SK-N-SH (cell line): ENCODE data around the gene KBTBD13. TPM values are rescaled to one million over a fixed set of nuclear protein-coding genes. Genes with fewer than 3 reads are reported as not detected.

Experiments used
- CTCF ChIA-PET: fragments of 300-600, 350-600 bp; formaldehyde crosslinking; extraction: SDS; loops from one replicate; lab custom pipeline; 2021; lab: Yijun Ruan, JAX
- POLR2A ChIA-PET: fragments of 350-600 bp; sonication (Branson Sonifier 250); formaldehyde crosslinking; extraction: SDS; loops from one replicate; lab custom pipeline; 2020; ENCODE audit warnings: antibody characterized with exemption, inconsistent platforms; lab: Yijun Ruan, JAX
- DNase-seq: peaks from one replicate; pipeline ENCODE4 v3.0.0; 2012
- H2AFZ ChIP-seq: fragments of 200-600 bp; sonication (generic); 2 replicates; pipeline ENCODE4 v1.8.1; 2016; ENCODE audit warnings: antibody characterized with exemption, mild to moderate bottlenecking, low read depth
- H3F3A ChIP-seq: fragments of 200-600 bp; sonication (generic); replicated peaks from 2 replicates; pipeline ENCODE3; 2016; ENCODE audit warnings: antibody characterized with exemption, mild to moderate bottlenecking; ENCODE audit not compliant: insufficient read depth
- H3K27ac ChIP-seq, 2 experiments: fragments of 200-500 bp in 1 of 2; fragments of 200-600 bp in 1 of 2; sonication (Bioruptor generic) in 1 of 2; sonication (generic), shearing (Covaris generic) in 1 of 2; 2 replicates each; pipeline versions ENCODE4 v1.5.1 to v1.6.1; 2014 to 2016; ENCODE audit warnings: low read depth in 2 of 2, inconsistent platforms in 1 of 2, low read length in 1 of 2, mild to moderate bottlenecking in 1 of 2, mixed read lengths in 1 of 2
- H3K27me3 ChIP-seq: fragments of 200-600 bp; sonication (generic), shearing (Covaris generic); 2 replicates; pipeline ENCODE4 v1.6.1; 2016; ENCODE audit warnings: mixed run types; ENCODE audit not compliant: insufficient read depth
- H3K36me3 ChIP-seq, 2 experiments: fragments of 200-500 bp in 1 of 2; fragments of 200-600 bp in 1 of 2; sonication (Bioruptor generic) in 1 of 2; sonication (generic) in 1 of 2; replicated peaks in 1 of 2; 2 replicates each; pipeline versions ENCODE3 to v1.5.1; 2014 to 2016; ENCODE audit warnings: low read length in 1 of 2, mild to moderate bottlenecking in 1 of 2; ENCODE audit not compliant: insufficient read depth in 2 of 2, control insufficient read depth in 1 of 2
- H3K4me1 ChIP-seq, 2 experiments: fragments of 200-500 bp in 1 of 2; fragments of 200-600 bp in 1 of 2; sonication (Bioruptor generic) in 1 of 2; sonication (generic), shearing (Covaris generic) in 1 of 2; 2 replicates each; pipeline versions ENCODE4 v1.5.1 to v1.6.1; 2014 to 2016; ENCODE audit warnings: low read depth in 1 of 2, low read length in 1 of 2, mixed run types in 1 of 2; ENCODE audit not compliant: insufficient read depth in 2 of 2, control insufficient read depth in 1 of 2
- H3K4me2 ChIP-seq: fragments of 200-600 bp; sonication (generic), shearing (Covaris generic); 2 replicates; pipeline ENCODE4 v1.6.1; 2017; ENCODE audit warnings: mixed run types
- H3K4me3 ChIP-seq, 2 experiments: fragments of 200-500 bp in 1 of 2; fragments of 200-600 bp in 1 of 2; sonication (Bioruptor generic) in 1 of 2; sonication (generic), shearing (Covaris generic) in 1 of 2; 2 replicates each; pipeline versions ENCODE4 v1.5.1 to v1.8.1; 2014 to 2016; ENCODE audit warnings: low read depth in 2 of 2, inconsistent platforms in 1 of 2, low read length in 1 of 2, mild to moderate bottlenecking in 1 of 2, mixed read lengths in 1 of 2, moderate library complexity in 1 of 2
- H3K79me2 ChIP-seq: fragments of 200-600 bp; sonication (generic); 2 replicates; pipeline ENCODE4 v1.8.1; 2017; ENCODE audit warnings: mild to moderate bottlenecking; ENCODE audit not compliant: insufficient read depth
- H3K9ac ChIP-seq: fragments of 200-600 bp; sonication (generic); 2 replicates; pipeline ENCODE4 v1.6.1; 2017; ENCODE audit warnings: mixed run types
- H3K9me2 ChIP-seq: fragments of 200-600 bp; sonication (generic); 2 replicates; pipeline ENCODE4 v1.6.1; 2017; ENCODE audit warnings: mixed run types
- H3K9me3 ChIP-seq: fragments of 200-600 bp; sonication (generic); 2 replicates; pipeline ENCODE4 v1.6.1; 2017; ENCODE audit warnings: mixed run types, mild to moderate bottlenecking, moderate library complexity
- H4K20me1 ChIP-seq: fragments of 200-600 bp; sonication (generic); 2 replicates; pipeline ENCODE4 v1.6.1; 2017; ENCODE audit warnings: mild to moderate bottlenecking, mixed run types; ENCODE audit not compliant: insufficient read depth
- CTCF ChIP-seq: fragments of 200-600 bp; sonication (generic); IDR thresholded peaks from 2 replicates; pipeline ENCODE4 v1.6.1; 2017; ENCODE audit warnings: antibody characterized with exemption, mild to moderate bottlenecking, moderate library complexity
- FOSL2 ChIP-seq: IDR thresholded peaks from 2 replicates; pipeline ENCODE4 v1.4.0; 2012; ENCODE audit warnings: low read depth, mild to moderate bottlenecking, moderate library complexity, borderline replicate concordance
- FOXM1 ChIP-seq: IDR thresholded peaks from 2 replicates; pipeline ENCODE4 v1.4.0; 2012; ENCODE audit warnings: low read depth, mild to moderate bottlenecking
- NFIC ChIP-seq: IDR thresholded peaks from 2 replicates; pipeline ENCODE4 v1.4.0; 2012; ENCODE audit warnings: borderline replicate concordance
- REST ChIP-seq: IDR thresholded peaks from 2 replicates; pipeline ENCODE4 v1.6.1; 2012; ENCODE audit warnings: mild to moderate bottlenecking, low read depth, low read length, moderate library complexity
- TCF12 ChIP-seq: IDR thresholded peaks from 2 replicates; pipeline ENCODE4 v1.4.0; 2012
- TEAD4 ChIP-seq: IDR thresholded peaks from 2 replicates; pipeline ENCODE4 v1.4.0; 2012; ENCODE audit warnings: mild to moderate bottlenecking, borderline replicate concordance; ENCODE audit not compliant: insufficient read depth
- USF1 ChIP-seq: IDR thresholded peaks from 2 replicates; pipeline ENCODE4 v1.4.0; 2012; ENCODE audit warnings: low read depth, borderline replicate concordance
- USF2 ChIP-seq: fragments of 150-350 bp; IDR thresholded peaks from 2 replicates; pipeline ENCODE4 v1.6.1; 2017; ENCODE audit warnings: antibody characterized with exemption, low read length, low read depth, borderline replicate concordance
- YY1 ChIP-seq: IDR thresholded peaks from 2 replicates; pipeline ENCODE4 v1.4.0; 2012; ENCODE audit warnings: low read depth, mild to moderate bottlenecking
- WGBS: methylation state at CpG from one replicate; pipeline ENCODE4 v1.1.6; 2017; ENCODE audit warnings: low lambda C conversion rate; 5-methylcytosine and 5-hydroxymethylcytosine counted together
- polyA plus RNA-seq, 3 experiments: library from polyadenylated mRNA; depleted of rRNA; stranded (reverse); fragments of >200 nt; gene quantifications; 2 replicates each; pipeline ENCODE4 v1.2.3, GENCODE V29; 2012

Gene KBTBD13
- polyA plus RNA-seq, 1 of the 3 experiments (the other 2 are of a cell fraction) = not detected

- WGBS = 75% methylated on average over 23 of the region's 85 CpGs
- no peaks in the 10 kb centered on the region for H3K9me2 ChIP-seq
- no peak overlapping the region for H3K9ac ChIP-seq
- H3K4me3 ChIP-seq = no peak overlapping the region
- no peak for DNase-seq
- no peaks in the 10 kb centered on the region for H3K36me3 ChIP-seq
- H3K4me1 ChIP-seq = peaks cover 0 to 1% of the 10 kb centered on the region in 2 experiments; a peak in 1 of 4 replicates
- H3K9me3 ChIP-seq = no peaks in the 10 kb centered on the region
- no peaks in the 10 kb centered on the region for H3K79me2 ChIP-seq
- ChIA-PET POLR2A (no interaction called here), CTCF (interaction anchor here (0.8 to 4.6 kb wide), 10 partner anchors 9 to 43 kb away, joined by 3 to 39 read pairs (median 4); partner anchors contain the start of gene RASL12)
- 0 out of 2 replicates have a peak, but pooled peaks cover 6% of the 10 kb centered on the region for H3K27me3 ChIP-seq
- H3K4me2 ChIP-seq = no peak overlapping the region
- no peak overlapping the region for H2AFZ ChIP-seq
- no peaks in the 10 kb centered on the region for H4K20me1 ChIP-seq
- TF ChIP-seq YY1 = no peak
- no peak for TF ChIP-seq USF2
- TF ChIP-seq NFIC = no peak
- no peak for TF ChIP-seq USF1
- TF ChIP-seq CTCF = no peak
- no peak for TF ChIP-seq TCF12
- TF ChIP-seq FOXM1 = no peak
- TF ChIP-seq FOSL2 = no peak
- no peak for TF ChIP-seq TEAD4
- no peak for TF ChIP-seq REST
- H3K27ac ChIP-seq = no peak overlapping the region
- no peaks in the 10 kb centered on the region for H3F3A ChIP-seq
Measured at GRCh38 chr15:65077291-65077980, 890 bp downstream of the KBTBD13 start.
